ENCODE measurements around the gene PI4KA.
"Not testable (repeated sequence)": the region's sequence is repeated elsewhere in the genome, so short reads cannot be mapped to it uniquely, and the experiment has no call there.

PI4KA gene

DNA sequence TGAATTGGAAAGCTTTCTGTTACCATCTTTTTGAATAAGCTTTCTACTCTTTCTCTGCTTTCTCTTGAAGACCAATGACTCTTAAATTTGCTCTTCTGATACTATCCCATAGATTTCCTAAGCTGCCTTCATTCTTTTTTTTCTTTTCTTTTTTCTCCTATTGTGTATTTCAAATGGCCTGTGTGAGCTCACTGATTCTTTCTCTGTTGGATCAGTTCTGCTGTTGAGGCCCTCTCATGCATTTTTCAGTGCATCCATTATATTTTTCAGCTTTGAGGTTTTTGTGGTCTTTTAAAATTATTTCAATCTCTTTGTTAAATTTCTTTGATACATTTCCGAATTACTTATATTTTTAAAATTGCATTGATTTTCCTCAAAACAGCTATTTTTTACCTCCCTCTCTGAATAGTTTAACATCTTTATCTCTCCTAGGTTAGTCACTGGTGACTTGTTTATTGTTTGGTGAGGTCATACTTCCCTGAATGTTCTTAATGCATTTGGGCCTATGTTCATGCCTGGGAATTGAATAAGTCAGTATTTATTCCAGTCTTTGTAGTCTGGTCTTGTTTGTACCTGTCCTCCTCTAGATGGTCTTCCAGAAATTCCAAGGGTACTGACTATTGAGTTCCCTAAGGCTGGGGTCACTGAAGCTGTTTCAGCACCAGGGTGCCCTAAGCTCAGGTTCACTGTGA is 195.3 kb downstream of the PI4KA start:
- no peak for DNase-seq (ENCODE audit: low spot score in 2 of 2)
- in situ Hi-C loops (cut with MboI; ENCODE audit: low sequenced_read_pairs), result no loop called here
- no peak overlapping the region for H3K4me3 ChIP-seq
- peaks cover 12% of the 10 kb centered on the region for H3K27me3 ChIP-seq (ENCODE audit: low read depth)
- H3K9me3 ChIP-seq, result no peaks in the 10 kb centered on the region
- no peaks in the 10 kb centered on the region for H3K36me3 ChIP-seq (replicated peaks)
- no peaks in the 10 kb centered on the region; the same call in 1 of the 2 replicates for H3K4me1 ChIP-seq

DNA sequence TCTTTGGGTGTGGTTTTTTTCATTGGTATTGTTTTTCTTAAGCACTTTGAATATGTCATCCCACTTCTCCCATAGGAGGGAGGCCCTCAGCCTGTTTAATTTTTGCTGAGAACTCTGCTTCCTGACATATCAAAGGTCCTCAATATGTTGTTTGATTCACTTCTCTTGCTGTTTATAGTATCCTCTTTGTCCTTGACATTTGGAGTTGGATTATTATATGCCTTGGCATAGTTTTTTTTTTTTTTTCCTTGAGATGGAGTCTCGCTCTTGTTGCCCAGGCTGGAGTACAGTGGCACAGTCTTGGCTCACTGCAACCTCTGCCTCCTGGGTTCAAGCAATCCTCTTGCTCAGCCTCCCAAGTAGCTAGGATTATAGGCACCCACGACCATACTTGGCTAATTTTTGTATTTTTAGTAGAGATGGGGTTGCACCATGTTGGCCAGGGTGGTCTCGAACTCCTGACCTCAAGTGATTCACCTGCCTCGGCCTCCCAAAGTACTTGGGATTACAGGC is 196.0 kb downstream of the PI4KA start:
- H3K27me3 ChIP-seq (ENCODE audit: low read depth), result peaks cover 12% of the 10 kb centered on the region

DNA sequence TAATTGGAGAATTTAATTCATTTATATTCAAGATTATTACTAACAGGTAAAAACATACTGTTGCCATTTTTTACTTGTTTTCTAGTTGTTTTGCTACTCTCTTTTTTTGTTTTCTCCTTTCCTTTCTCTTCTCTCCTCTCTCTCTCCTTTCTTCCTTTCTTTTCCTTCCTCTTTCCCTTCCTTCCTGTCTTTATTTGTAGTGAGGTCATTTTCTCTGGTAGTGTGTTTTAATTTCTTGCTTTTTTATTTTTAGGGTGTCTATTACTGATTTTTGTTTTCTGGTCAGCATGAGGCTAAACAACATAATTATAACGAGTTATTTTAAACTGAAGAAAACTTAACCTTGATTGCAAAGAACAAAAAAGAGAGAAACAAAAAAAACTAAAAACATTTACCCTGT is 197.1 kb downstream of the PI4KA start:
- DNase-seq (ENCODE audit: low spot score in 2 of 2), result no peak
- Histone ChIP-seq H3K4me1 (no peaks in the 10 kb centered on the region; the same call in 1 of the 2 replicates), H3K27me3 (ENCODE audit: low read depth) (peaks cover 12% of the 10 kb centered on the region), H3K4me3 (no peak overlapping the region), H3K9me3 (no peaks in the 10 kb centered on the region), H3K36me3 (replicated peaks) (no peaks in the 10 kb centered on the region)
- in situ Hi-C loops (cut with MboI; ENCODE audit: low sequenced_read_pairs), result no loop called here

More for the DNA sequence above, 196.0 kb downstream of the PI4KA start:
- in situ Hi-C loops (cut with MboI; ENCODE audit: low sequenced_read_pairs); H3K9me3 ChIP-seq; DNase-seq (ENCODE audit: low spot score in 2 of 2); H3K4me1 ChIP-seq; H3K36me3 ChIP-seq (replicated peaks); H3K4me3 ChIP-seq: not testable (repeated sequence)

DNA sequence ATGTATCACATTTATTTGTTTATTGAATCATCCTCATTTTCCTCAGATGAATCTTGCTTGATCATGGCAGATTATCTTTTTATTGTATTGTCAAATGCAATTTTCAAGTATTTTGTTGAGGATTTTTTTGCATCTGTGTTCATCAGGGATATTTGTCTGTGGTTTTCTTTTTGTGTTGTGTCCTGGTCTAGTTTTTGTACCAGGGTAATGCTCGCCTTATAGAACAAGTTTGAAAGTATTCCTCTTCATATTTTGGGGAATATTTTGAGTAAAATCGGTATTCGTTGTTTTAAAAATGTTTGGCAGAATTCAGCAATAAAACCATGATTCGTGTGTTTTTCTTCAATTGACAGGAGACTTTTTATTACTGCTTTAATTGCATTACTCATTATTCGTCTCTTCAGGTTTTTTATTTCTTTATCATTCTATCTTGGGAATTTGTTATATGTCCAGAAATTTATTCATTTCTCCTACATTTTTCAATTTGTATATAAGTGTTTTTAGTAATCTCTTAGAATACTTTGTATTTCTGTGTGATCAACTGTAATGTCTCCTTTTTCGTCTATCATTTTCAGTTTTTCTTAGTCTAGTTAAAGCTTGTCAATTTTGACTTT is 198.1 kb downstream of the PI4KA start:
- Histone ChIP-seq H3K36me3 (replicated peaks) (no peaks in the 10 kb centered on the region), H3K9me3 (no peaks in the 10 kb centered on the region), H3K4me1 (no peaks in the 10 kb centered on the region; the same call in 1 of the 2 replicates), H3K4me3 (no peak overlapping the region), H3K27me3 (ENCODE audit: low read depth) (peaks cover 12% of the 10 kb centered on the region)
- in situ Hi-C loops (cut with MboI; ENCODE audit: low sequenced_read_pairs), result no loop called here
- no peak for DNase-seq (ENCODE audit: low spot score in 2 of 2)

DNA sequence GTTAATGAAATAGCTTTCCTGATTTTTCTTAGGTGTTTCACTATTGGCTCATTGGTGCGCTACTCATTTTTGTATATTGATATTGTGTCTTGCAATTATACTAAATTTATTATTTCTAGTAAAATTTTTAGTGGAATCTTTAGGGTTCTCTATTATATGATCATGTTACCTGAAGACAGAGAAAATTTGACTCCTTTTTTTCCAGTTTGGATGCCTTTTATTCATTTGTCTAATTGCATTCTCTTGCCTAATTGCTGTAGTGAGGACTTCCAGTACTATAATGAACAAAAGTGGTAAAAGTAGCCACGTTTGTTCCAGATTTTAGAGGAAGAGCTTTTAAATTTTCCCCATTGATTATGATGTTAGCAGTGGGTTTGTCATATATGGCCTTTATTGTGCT is 198.7 kb downstream of the PI4KA start:
- no peak overlapping the region for H3K4me3 ChIP-seq
- no peak for DNase-seq (ENCODE audit: low spot score in 2 of 2)
- no peaks in the 10 kb centered on the region for H3K9me3 ChIP-seq
- H3K36me3 ChIP-seq (replicated peaks), result no peaks in the 10 kb centered on the region
- in situ Hi-C loops (cut with MboI; ENCODE audit: low sequenced_read_pairs), result no loop called here
- H3K27me3 ChIP-seq (ENCODE audit: low read depth), result peaks cover 12% of the 10 kb centered on the region
- no peaks in the 10 kb centered on the region; the same call in 1 of the 2 replicates for H3K4me1 ChIP-seq

DNA sequence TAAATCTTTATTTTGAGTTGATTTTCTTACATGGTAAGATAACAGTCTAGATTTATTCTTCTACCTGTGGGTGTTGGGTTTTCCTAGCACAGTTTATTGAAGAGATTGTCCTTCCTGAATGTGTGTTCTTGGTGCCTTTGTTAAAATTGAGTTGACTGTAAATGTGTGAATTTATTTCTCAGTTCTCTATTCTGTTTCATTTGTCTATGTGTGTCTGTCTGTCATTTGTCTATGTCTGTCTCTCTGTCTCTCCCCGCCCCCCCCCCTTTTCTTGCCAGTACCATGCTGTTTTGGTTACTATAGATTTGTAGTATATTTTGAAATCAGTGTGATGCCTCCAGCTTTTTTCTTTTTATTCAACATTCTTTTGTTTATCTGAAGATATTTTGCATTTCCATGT is 199.4 kb downstream of the PI4KA start:
- Histone ChIP-seq H3K4me3 (no peak overlapping the region), H3K27me3 (ENCODE audit: low read depth) (peaks cover 12% of the 10 kb centered on the region), H3K4me1 (no peaks in the 10 kb centered on the region; the same call in 1 of the 2 replicates), H3K36me3 (replicated peaks) (no peaks in the 10 kb centered on the region), H3K9me3 (no peaks in the 10 kb centered on the region)
- no peak for DNase-seq (ENCODE audit: low spot score in 2 of 2)
- in situ Hi-C loops (cut with MboI; ENCODE audit: low sequenced_read_pairs), result no loop called here

DNA sequence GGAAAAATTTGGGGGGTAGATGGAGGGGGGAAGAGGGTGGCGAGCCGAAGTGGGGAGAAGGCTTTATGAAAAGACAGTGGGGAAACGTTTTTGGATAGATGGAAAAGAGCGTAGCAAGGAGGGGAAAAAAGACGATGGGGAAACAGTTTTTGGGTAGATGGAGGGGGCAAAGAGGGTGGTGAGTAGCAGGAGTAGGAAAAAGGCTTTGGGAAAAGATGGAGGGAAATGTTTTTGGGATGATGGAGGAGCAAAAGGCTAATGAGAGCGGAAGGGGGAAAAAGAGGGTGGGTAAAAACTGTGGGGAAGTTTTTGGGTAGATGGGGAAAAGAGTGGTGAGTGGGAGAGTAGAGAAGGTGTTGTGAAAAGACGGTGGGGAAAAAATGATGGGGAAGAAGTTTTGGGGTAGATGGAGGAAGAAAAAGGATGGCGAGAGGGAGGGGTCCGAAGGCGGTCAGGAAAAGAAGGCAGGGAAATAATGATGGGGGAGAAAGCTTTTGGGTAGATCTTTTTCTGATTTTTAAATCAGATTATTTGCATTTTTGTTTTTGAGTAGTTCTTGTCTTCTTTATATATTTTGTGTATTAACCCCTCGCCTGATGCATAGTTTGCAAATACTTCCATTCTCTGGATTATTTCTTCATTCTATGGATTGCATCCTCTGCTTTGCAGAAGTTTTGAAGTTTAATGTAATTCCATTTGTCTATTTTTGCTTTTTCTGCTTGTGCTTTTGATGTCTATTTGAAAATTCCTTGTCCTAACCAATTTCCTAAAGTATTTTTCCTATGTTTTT is 200.0 kb downstream of the PI4KA start:
- Histone ChIP-seq H3K27me3 (ENCODE audit: low read depth) (peaks cover 12% of the 10 kb centered on the region), H3K36me3 (replicated peaks) (no peaks in the 10 kb centered on the region), H3K9me3 (no peaks in the 10 kb centered on the region), H3K4me1 (no peaks in the 10 kb centered on the region; the same call in 1 of the 2 replicates), H3K4me3 (no peak overlapping the region)
- no peak for DNase-seq (ENCODE audit: low spot score in 2 of 2)
- in situ Hi-C loops (cut with MboI; ENCODE audit: low sequenced_read_pairs), result no loop called here

DNA sequence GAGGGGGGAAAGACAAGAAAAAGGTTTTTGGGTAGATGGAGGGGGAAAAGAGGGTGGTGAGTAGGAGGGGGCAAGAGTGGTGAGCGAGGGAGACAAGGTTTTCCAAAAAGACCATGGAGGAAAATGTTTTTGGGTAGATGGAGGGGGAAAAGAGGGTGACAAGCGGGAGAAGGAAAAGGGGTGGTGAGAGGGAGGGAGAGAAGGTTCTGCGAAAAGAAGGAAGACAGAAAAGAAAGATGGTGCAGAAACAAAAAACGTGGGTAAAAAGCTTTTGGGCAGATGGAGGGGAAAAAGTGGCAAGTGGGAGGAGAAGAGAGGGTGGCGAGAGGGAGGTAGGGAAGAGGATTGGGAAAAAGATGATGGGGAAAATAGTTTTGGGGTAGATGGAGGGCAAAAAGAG is 200.6 kb downstream of the PI4KA start:
- no peaks in the 10 kb centered on the region for H3K9me3 ChIP-seq
- no peaks in the 10 kb centered on the region for H3K36me3 ChIP-seq (replicated peaks)
- in situ Hi-C loops (cut with MboI; ENCODE audit: low sequenced_read_pairs), result no loop called here

More for the DNA sequence above, 200.6 kb downstream of the PI4KA start:
- H3K4me1 ChIP-seq, result no peaks in the 10 kb centered on the region; the same call in 1 of the 2 replicates
- peaks cover 12% of the 10 kb centered on the region for H3K27me3 ChIP-seq (ENCODE audit: low read depth)
- DNase-seq (ENCODE audit: low spot score in 2 of 2), result no peak
- H3K4me3 ChIP-seq, result no peak overlapping the region

Data from HAP-1 (cell line).